DMS114 treated with DMSO at 0.1 percent for 48 hours (cell line): ENCODE results near the gene GYPC.
"Not testable (repeated sequence)": the region's sequence is repeated elsewhere in the genome, so short reads cannot be mapped to it uniquely, and the experiment has no call there.

ENCODE experiments used
- DNase-seq: peaks from one replicate; lab custom pipeline; 2025; ENCODE audit not compliant: unreplicated experiment; lab: John Stamatoyannopoulos, UW

The GYPC gene, protein sequence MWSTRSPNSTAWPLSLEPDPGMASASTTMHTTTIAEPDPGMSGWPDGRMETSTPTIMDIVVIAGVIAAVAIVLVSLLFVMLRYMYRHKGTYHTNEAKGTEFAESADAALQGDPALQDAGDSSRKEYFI

DNA sequence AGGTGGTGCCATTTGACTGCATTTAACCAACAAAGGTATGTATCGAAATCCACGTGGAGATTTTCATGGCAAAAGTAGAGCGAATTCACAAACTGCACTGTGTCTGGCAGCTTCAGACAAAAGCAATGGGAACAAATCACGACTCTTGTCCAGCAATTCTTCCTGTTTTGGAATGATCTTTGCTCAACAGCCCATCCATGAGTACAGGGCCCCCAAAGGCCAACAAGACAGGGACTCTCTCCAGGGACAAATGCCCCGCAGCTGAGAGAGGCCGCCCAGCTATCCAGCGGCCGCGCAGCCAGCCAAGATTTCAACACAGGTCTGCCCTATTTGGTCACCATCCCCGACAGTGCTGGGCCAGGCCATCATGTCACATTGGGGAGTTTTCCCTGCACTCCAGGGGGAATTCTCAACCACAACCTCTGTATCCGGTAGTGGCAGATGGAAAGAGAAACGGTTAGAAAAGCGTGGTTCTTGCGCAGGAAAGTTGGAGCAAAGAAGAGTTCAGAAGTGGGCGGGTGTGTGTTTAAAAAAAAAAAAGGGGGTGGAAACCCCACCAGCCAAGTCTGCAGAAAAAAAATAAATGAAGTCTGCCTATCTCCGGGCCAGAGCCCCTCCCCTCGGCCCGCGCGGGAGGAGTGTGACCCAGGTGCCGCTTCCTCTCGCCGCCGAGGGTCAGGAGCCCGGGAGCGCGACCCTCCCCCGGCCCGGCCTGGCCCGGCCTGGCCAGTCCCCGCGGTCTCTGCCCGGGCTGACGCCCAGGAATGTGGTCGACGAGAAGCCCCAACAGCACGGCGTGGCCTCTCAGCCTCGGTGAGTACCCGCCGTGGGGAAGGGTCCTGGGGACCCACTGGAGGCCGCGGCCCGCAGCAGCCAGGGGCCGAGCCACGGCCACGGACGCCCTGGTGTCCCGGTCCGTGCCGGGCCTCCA, at the start of gene GYPC:
Gene GYPC, plus strand, starts transcription at position 659 of the 931 bp plus-strand sequence. Its CDS starts 106 bp downstream, at position 765.
- DNase-seq: no peak

DNA sequence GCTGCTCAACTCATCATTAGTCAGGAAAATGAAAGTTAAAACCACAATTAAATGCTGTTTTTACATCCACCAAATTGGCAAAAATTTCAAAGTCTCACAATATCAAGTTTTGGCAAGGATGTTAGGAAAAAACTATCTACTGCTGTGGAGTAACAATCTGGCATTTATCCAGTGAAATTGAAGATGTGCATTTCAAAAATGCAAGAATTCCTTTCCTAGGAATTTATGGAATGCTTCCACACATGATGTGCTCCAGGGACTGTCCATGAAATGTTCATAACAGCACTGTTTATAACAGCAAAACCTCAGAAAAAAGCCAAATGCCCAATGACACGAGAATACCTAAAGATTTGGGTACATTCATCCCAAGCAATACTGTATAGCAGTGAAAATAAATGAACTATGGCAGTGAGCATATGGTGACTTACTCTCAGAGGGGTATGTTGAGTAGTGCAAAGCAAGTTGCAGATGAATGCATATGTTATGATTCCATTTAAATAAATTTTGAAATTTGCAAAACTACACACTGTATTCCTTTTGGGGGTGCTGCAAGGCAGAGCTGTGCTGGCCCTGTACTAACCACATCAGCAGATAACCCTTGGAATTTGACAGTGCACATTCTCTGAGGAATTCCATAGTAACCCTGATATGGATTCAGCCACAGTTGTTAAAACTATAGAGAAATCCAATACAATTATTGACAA, 41.3 kb upstream of the GYPC start:
- no peak for DNase-seq

DNA sequence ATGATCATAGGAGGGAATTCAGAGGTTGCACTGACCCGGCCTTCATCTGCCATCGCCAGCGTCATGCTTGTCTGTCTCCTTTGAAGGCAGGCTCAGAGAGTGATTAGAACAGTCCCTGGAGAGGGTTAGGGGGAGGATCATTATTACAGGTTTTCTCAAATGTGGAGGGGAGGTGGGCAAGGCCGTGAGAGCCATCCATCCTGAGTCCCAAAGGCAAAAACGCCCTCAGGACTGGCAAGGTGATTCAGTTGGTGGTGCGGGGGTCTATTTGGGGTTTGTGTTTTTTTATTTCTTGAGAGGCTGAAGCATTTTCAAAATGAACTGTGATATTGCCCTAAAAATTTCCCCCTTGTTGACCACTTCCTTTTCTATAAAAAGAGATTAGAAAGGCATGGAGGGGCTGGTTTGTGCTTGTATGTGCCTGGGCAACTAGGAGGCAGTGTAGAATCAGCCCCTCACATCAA, 39.3 kb upstream of the GYPC start:
- no peak for DNase-seq

DNA sequence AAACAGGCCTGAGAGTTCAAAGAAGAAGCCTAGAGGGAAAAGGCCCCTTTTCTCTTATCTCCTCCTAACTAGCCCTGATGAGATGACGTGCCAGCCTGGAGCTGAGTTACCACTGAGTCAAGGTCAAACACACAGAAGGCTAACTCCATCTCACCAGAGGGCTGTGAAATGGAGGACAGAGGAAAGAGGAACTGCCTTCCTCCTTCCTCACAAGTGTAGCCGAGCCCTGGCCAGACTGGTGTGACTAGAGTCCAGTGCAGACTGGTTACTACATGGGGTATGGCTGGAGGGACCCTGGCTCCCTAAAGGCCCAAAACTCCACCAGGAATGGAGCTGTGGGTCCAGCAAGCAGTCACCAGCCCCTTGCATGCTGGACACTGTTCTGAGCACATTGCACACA, 35.7 kb upstream of the GYPC start:
- no peak for DNase-seq

DNA sequence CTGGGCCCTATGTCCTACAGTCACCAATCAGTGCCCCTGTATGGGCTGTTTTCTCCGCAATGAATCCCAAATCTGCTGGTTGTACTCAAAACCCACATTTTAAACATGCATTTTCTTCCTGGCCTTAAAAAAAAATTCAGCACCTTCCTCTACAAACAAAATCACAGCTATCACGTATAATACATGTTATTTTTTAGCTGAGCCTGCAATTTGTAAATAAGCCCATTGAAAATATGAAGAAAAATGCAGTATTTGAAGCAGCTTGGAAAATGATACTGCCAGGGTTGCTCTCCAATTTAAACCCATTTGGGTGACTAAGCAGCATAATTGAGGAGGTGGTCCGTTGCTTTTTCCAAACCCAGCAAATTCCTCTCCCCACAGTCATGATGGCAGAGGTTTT, 33.0 kb upstream of the GYPC start:
- DNase-seq: no peak

DNA sequence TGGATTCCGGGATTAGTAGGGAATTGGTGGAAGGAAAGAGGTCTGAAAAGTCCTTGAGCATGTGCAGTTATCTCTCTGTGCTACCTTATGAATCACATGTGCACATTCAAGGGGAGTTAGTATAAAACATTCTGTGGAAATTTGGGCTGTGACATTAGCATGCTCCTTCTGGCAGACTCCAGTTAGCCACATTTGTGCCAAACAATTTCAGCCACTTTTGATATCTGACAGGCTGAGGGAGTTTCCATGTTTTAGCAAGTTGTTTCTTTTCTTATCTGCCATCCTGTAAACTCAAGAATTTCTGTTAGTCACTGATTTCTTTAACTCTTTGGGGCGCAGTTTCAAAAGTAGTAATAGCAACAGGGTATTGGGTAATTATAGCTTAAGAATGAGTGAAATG, 28.3 kb upstream of the GYPC start:
- no peak for DNase-seq

- no peak for DNase-seq
These were observed 21.6 kb upstream of the GYPC start for GRCh38 chr2:126634273-126634861.

- no peak for DNase-seq
These were observed 20.7 kb upstream of the GYPC start for GRCh38 chr2:126635281-126635680.

DNA sequence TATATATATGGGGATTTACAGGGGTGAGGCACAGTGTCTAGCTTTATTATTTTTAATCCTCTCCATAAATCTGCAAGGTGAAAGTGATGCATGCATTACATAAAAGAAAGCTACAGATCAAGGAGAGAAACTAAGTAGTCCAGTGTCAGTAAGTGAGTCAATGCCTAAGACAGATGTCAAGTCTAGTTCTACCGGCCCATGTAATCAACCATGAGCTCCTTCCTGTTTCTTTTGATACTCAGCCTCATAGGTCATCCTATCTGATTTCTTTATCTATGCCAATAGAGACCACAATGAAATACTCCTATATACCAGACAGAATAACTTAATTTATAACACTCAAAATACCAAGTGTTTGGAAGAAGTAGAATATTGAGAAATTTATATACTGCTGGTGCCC, 20.2 kb upstream of the GYPC start:
- no peak for DNase-seq

DNA sequence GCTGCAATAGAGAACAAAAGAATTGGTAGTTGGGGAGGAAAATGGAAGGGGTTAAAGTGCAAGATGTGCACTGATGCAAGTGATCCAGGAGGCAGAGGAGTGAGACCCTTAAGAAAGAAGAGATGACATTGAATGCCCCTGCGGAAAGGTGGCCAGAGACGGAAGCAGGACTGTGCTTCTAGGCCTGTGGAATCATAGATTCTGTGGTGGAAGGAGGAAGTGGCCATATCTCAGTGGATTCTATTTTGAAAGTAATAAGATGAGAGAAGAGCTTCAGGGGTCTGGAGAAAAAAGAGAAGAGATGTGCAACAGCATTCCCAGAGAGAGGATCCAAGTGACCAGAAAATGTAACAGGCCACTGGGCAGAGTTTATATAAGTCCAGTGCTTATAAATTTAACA, 18.6 kb upstream of the GYPC start:
- no peak for DNase-seq

GRCh38 chr2:126638746-126639145, 17.2 kb upstream of the GYPC start:
- DNase-seq: no peak

DNA sequence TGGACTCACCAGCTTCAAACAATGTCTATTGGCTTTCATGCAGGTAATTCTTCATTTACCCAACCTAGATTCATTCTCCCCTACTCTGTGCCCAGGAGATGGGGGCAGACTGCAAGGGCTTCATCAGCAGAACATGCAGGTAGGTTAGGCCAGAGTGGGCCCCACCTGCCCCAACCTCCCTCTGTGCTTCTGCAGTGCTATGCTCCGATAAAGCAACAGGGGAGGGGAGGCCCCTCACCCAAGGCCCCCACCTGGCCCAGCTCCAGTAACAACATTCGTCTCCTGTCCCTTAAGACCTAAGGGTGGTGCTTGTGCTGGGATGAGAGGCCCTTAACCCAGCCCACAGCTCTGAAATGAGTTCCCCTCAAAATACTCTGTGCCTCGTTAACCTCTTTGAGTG, 16.7 kb upstream of the GYPC start:
- no peak for DNase-seq

- DNase-seq: not testable (repeated sequence)
These were observed 14.7 kb upstream of the GYPC start for GRCh38 chr2:126641294-126641693.

GRCh38 chr2:126642031-126642430, 13.9 kb upstream of the GYPC start:
- DNase-seq: no peak

- no peak for DNase-seq
These were observed 12.5 kb upstream of the GYPC start for GRCh38 chr2:126643431-126643830.

- no peak for DNase-seq
These were observed 12.0 kb upstream of the GYPC start for GRCh38 chr2:126643972-126644371.

GRCh38 chr2:126644630-126645191, 11.2 kb upstream of the GYPC start:
- no peak for DNase-seq

DNA sequence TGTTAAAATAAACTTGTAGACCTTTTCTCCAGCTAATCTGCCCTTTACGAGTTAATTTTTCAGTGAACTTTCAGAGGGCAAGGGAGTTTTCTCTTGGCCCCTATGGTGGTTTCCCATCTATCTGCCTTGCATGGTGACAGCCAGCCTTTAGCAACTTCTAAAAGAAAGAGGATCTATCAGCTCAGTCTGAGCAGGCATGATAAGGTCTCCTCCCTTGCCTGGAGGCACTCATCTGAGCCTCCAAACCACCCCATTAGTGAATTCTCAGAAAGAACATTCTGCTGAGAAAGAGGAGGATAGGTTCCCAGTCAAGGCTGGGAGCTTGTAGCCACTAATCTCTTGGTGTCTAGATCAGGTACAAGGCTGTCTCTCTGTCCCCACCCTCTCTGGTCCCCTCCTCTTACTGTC, 10.7 kb upstream of the GYPC start:
- DNase-seq: no peak

- DNase-seq: no peak
These were observed 9.9 kb upstream of the GYPC start for GRCh38 chr2:126646026-126646425.

- not testable (repeated sequence) for DNase-seq
These were observed 8.1 kb upstream of the GYPC start for GRCh38 chr2:126647714-126648344.

GRCh38 chr2:126648345-126648786, 7.6 kb upstream of the GYPC start:
- not testable (repeated sequence) for DNase-seq
